ENCODE measurements around the gene ASXL1.
"Not testable (repeated sequence)": the region's sequence is repeated elsewhere in the genome, so short reads cannot be mapped to it uniquely, and the experiment has no call there.

ASXL1 gene

DNA sequence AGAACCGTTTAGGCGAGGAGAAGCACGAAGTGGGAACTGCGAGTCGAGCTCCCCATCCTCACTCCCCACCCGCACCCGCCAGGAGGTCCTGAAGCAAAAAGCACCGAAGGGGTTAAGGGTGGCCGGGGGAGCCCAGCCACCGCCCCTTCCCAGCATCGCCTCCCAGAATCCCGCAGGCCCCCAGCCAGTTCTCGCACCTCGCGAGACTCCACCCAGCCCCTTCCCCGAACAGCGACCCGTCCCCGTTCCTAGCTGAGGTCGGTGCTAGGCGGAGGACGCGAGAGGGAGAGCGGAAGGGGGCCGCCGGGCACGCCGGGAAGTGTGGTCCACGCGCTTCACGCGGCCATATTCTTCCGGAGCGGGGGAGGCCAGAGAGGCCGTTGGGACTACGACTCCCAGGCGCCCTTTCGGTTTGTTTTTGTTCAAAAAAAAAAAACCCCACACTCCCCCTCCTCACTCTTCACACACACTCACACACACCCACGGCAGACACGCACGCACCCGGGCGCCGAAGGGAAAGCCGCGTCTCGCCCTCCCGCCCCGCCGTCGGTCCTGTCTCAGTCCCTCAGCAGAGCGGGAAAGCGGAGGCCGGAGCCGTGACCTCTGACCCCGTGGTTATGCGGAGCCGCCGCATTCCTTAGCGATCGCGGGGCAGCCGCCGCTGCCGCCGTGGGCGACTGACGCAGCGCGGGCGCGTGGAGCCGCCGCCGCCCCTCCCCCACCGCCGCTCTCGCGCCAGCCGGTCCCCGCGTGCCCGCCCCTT, at the start of gene ASXL1:
Gene ASXL1 (plus strand): TSS at position 463 of the 763 bp plus-strand sequence. CDS start 445 bp downstream, outside the sequence.
- DNase-seq (ENCODE audit: low read depth) = peak; percentile 97

- no peak for DNase-seq (ENCODE audit: low read depth)
Observed at GRCh38 chr20:32312718-32313424, 45.3 kb upstream of the ASXL1 start.

- no peak for DNase-seq (ENCODE audit: low read depth)
Observed at GRCh38 chr20:32314768-32315167, 43.4 kb upstream of the ASXL1 start.

DNA sequence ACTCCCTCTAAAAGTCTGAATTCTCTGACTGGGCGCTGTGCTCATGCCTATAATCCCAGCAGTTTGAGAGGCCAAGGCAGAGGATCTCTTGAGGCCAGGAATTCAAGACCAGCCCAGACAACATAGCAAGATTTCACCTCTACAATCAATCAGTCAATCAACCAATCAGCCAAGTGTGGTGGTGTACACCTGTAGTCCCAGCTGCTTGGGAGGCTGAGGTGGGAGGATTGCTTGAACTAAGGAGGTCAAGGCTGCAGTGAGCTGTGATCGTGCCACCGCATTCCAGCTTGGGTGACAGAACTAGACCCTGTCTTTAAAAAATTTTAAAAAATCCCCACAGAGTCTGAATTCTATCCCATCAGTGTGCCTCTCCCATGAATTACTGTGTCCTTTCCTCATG, 42.7 kb upstream of the ASXL1 start:
- no peak for DNase-seq (ENCODE audit: low read depth)

GRCh38 chr20:32315891-32316290, 42.2 kb upstream of the ASXL1 start:
- DNase-seq (ENCODE audit: low read depth) = no peak

DNA sequence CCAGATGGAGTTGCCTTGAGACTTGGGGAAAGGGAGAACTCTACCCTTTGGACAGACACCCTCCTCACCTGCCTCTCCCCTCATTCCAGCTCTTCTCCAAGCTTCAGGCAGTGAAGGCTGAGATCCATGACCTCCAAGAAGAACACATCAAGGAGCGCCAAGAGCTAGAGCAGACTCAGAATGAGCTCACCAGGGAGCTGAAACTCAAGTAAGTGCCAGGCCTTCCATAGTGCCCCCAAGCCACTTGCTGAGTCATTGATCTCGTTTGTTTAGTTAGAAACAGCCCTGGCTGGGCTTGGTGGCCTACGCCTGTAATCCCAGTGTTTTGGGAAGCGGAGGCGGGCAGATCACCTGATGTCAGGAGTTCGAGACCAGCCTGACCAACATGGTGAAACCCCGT, 41.5 kb upstream of the ASXL1 start:
- DNase-seq (ENCODE audit: low read depth) = peak; percentile 17

DNA sequence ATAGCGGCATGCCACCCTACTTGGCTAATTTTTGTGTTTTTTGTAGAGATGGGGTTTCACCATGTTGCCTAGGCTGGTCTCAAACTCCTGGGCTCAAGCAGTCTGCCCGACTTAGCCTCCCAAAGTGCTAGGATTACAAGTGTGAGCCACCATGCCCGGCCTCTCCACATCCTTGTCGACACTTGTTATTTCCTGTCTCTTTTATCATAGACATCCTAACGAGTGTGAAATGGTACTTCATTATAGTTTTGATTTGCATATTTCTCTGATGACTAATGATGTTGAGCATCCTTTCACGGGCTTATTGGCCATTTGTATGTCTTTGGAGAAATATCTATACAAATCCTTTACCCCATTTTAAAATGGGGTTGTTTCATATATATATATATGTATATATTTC, 39.0 kb upstream of the ASXL1 start:
- DNase-seq (ENCODE audit: low read depth) = no peak

GRCh38 chr20:32320305-32320704, 37.8 kb upstream of the ASXL1 start:
- no peak for DNase-seq (ENCODE audit: low read depth)

- DNase-seq (ENCODE audit: low read depth) = no peak
Observed at GRCh38 chr20:32321390-32321789, 36.7 kb upstream of the ASXL1 start.

DNA sequence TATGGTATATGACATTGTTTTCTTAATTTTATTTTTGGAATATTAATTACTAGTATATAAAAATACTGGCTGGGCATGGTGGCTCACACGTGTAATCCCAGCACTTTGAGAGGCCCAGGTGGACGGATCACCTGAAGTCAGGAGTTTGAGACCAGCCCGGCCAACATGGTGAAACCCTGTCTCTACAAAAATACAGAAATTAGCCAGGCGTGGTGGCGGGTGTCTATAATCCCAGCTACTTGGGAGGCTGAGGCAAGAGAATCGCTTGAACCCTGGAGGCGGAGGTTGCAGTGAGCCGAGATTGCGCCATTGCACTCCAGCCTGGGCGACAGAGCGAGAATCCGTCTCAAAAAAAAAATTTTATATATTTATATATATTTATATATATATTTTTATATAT, 35.9 kb upstream of the ASXL1 start:
- not testable (repeated sequence) for DNase-seq (ENCODE audit: low read depth)

GRCh38 chr20:32323761-32324160, 34.4 kb upstream of the ASXL1 start:
- not testable (repeated sequence) for DNase-seq (ENCODE audit: low read depth)

DNA sequence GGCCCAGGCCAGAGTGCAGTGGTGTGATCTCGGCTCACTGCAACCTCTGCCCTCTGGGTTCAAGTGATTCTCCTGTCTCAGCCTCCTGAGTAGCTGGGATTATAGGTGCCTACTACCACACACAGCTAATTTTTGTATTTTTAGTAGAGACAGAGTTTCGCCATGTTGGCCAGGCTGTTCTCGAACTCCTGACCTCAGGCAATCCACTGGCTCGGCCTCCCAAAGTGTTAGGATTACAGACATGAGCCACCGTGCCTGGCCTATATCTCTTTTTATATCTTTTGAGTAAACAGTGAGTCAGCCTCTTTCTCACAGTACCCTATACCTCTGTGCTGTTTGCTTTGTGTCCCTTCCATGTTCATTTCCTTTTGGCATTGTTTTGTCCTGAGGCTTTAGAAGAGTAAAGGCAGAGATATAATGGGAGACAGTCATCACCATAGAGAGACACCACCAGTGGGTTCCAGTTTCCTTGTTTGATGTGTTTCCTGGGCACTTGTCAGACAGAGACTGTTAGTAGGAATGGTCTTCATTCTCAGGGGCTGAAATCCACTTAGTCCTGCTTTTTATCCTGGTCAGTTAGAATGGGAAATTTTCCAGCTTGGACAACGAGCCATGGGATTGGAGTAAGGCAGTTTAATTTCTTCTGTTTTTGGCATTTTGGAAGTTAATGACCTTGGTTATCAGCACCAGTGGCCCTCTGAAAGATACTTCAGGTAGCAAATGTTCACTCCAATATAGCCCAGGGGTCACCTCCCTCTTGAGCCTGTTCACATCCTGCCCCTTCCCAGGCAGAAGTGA, 32.2 kb upstream of the ASXL1 start:
- peak; percentile 33 for DNase-seq (ENCODE audit: low read depth)

DNA sequence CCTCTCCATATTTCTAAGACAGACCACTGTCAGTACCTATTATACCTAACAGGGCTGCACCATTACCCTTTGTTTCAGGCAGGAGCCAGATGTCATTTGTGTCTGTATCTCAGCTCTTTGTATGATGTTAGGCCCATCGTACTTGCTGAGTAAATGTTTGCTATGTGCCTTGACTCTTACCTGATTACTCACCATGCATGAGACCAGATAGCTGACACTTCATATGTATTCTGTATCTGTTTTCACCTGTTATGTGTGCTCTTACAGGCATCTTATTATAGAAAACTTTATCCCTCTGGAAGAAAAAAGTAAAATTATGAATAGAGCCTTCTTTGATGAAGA, 31.7 kb upstream of the ASXL1 start:
- no peak for DNase-seq (ENCODE audit: low read depth)

DNA sequence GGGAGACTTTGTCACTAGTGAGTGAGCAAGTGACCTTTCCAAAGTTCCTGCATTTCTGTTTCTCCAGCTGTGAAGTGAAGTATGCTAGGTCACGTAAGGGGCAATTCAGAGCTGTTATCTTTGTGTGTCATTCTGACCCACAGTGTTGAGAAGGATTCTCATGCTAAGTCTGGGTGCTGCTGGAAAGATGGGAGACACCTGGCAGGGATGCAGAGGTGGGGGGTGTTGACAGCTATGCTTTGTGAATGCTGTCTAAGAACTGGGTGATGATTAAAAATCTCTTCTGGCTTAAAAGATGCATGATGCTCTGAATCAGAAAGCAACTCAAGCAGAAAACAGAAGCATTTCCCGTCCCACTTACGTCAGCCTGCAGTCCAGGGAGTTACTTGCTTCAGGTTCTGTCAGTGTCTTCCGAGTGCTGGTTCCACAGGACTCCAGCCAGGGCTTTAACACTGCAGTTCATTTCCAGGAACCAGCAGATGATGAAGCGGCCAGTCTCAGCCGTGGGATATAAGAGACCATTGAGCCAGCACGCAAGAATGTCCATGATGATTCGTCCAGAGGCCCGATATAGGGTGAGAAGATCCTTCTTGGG, 30.9 kb upstream of the ASXL1 start:
- no peak for DNase-seq (ENCODE audit: low read depth)

- DNase-seq (ENCODE audit: low read depth) = no peak
Observed at GRCh38 chr20:32329817-32330554, 28.1 kb upstream of the ASXL1 start.

GRCh38 chr20:32330555-32330897, 27.6 kb upstream of the ASXL1 start:
- DNase-seq (ENCODE audit: low read depth) = no peak

GRCh38 chr20:32332614-32333013, 25.5 kb upstream of the ASXL1 start:
- no peak for DNase-seq (ENCODE audit: low read depth)

- no peak for DNase-seq (ENCODE audit: low read depth)
Observed at GRCh38 chr20:32333181-32333987, 24.7 kb upstream of the ASXL1 start.

DNA sequence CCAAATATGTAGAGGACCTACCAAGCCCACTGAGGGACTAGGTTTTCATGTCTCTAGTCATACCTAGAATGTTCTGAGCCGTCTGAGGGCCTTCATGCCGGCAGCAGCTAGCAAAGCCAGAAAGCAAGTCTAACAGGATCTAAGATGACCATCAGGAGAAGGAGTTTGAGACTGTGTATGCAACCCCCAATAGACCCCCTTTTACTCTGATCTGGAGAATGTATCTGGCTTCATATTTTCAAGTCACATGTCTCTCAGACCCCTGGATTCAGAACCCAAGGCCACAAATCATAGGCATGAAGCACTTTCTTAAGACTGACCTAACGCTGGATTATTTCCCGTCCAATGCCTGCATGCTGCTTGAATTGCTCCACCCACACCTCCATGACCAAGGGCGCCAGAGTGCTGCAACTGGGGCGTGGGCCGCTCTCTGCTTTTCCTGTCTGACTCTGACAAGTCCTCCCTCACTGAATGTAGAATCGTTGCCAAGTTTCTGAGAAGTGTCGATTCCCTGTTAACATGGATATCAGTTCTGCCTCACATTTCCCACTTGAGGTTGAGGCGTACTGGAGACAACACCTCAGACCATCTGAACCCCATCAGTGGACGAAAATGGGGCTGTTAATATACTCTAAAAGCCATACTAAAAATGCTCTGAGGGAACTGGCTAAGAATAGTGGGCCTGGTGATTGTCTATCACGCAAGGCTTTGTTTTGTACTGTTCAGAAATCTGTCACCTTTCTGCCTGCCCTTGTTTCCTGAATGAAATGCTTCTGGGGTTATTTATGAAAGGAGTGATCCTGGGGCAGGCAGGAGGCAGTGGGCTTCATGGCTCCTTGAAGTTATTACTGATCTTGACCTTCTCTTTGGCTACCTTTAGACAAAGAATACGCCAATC, 23.9 kb upstream of the ASXL1 start:
- DNase-seq (ENCODE audit: low read depth) = no peak

DNA sequence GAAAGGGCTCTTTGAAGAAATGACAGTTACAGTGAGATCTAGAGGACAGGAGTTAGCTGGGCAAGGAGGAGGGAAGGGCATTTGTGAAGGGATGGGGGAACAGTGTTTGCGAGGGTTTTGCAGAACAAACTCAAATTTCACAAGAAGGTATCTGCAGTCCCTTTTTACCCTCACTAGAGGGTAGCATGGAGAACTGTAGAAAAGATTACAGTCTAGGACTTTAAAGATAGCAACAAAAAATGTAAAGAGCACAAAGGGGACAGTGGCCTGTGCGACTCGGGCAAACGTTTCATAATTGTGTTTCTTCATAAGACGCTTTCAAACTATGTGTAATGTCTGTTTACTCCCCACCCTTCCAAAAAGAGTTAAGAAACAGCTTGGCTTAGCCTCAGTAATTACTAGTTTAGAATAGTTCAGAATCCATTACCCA, 21.2 kb upstream of the ASXL1 start:
- DNase-seq (ENCODE audit: low read depth) = peak; percentile 85

Data from fibroblast of gingiva (primary cell).